Activated naive CD8-positive, alpha-beta T cell treated with anti-CD3 and anti-CD28 coated beads, Interleukin-2, amount 50 U/mL, for 16 hours (primary cell): ENCODE results near the gene SEMA5B.
A peak's percentile ranks its signal among the peaks of the same experiment; 100 is the strongest.

ENCODE experiments used
- DNase-seq: peaks from one replicate; pipeline ENCODE4 v3.0.0-alpha.2; 2020; ENCODE audit warnings: low read depth, low spot score

The SEMA5B gene

GRCh38 chr3:123027292-123028232 is at the start of gene SEMA5B:
Gene SEMA5B (minus strand): TSS chr3:123027763. CDS start chr3:122961263, 66,500 bp downstream.
- no peak for DNase-seq

GRCh38 chr3:123076496-123077418 is 49.2 kb upstream of the SEMA5B start:
- no peak for DNase-seq

GRCh38 chr3:123076112-123076495 is 48.5 kb upstream of the SEMA5B start:
- no peak for DNase-seq

GRCh38 chr3:123075359-123075758 is 47.8 kb upstream of the SEMA5B start:
- no peak for DNase-seq

GRCh38 chr3:123072564-123072963 is 45.0 kb upstream of the SEMA5B start:
- no peak for DNase-seq

GRCh38 chr3:123072152-123072551 is 44.6 kb upstream of the SEMA5B start:
- no peak for DNase-seq

GRCh38 chr3:123071581-123071980 is 44.0 kb upstream of the SEMA5B start:
- DNase-seq, result no peak

- no peak for DNase-seq
Measured at GRCh38 chr3:123071146-123071545, 43.6 kb upstream of the SEMA5B start.

GRCh38 chr3:123070510-123070909 is 42.9 kb upstream of the SEMA5B start:
- no peak for DNase-seq

GRCh38 chr3:123068601-123069381 is 41.2 kb upstream of the SEMA5B start:
- DNase-seq, result no peak

- DNase-seq, result no peak
Measured at GRCh38 chr3:123067689-123068600, 40.4 kb upstream of the SEMA5B start.

- DNase-seq, result peak; percentile 65
Measured at GRCh38 chr3:123066896-123067688, 39.5 kb upstream of the SEMA5B start, which contains the start of gene PDIA5. Gene PDIA5 (plus strand): TSS chr3:123067025. CDS start chr3:123067165, 140 bp downstream.

- DNase-seq, result no peak
Measured at GRCh38 chr3:123066599-123066895, 39.0 kb upstream of the SEMA5B start.

GRCh38 chr3:123064914-123065313 is 37.4 kb upstream of the SEMA5B start:
- no peak for DNase-seq

- DNase-seq, result no peak
Measured at GRCh38 chr3:123064506-123064905, 36.9 kb upstream of the SEMA5B start.

GRCh38 chr3:123063034-123063433 is 35.5 kb upstream of the SEMA5B start:
- no peak for DNase-seq

GRCh38 chr3:123061856-123062255 is 34.3 kb upstream of the SEMA5B start:
- DNase-seq, result no peak

- no peak for DNase-seq
Measured at GRCh38 chr3:123060054-123060453, 32.5 kb upstream of the SEMA5B start.

GRCh38 chr3:123058505-123058904 is 30.9 kb upstream of the SEMA5B start:
- DNase-seq, result no peak

GRCh38 chr3:123055352-123055751 is 27.8 kb upstream of the SEMA5B start:
- DNase-seq, result no peak
